MV-4-11 (cell line): ENCODE data around the gene RUNX1.
A peak's percentile ranks its signal among the peaks of the same experiment; 100 is the strongest.

ENCODE experiments used
- DNase-seq: peaks from one replicate; lab custom pipeline; 2025; lab: John Stamatoyannopoulos, UW

Gene RUNX1

DNA sequence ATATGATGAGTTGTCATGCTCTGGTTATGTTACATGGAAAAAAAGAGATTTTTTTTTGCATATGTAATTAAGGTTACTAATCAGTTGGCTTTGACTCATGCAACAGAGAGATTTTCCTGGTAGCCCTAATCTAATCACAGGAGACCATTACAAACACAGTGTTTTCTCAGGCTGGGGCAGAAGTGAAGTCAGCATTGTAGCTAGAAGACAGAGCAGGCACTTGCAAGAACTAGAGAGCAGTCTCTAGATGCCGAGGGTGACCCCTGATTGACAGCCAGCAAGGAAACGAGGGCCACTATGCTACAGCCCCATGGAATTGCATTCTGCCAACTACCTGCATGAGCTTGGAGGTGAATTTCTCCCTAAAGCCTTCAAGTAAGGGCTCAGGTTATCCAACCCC lies 151.3 kb downstream of the RUNX1 start:
- DNase-seq: no peak

DNA sequence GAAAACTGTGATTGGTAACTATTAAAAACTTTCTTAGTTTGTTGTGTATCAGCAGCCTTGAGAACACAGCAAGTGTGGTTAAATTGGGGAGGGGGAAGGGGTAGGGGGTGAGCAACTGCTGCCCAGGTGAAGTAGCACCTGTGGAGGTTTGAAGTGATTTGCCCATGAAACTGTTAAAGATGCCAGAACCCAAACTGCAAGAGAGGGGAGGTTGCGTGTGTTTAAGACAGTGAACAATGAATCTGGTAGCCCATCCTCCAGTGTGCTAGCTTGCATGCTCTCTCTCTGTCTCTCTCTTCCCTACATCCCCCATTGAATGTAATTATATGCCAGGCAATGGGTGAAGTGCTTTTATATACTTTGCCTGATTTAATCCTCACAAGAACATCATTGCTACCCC lies 154.7 kb downstream of the RUNX1 start:
- DNase-seq: no peak

GRCh38 chr21:34892209-34892608 lies 156.9 kb downstream of the RUNX1 start:
- peak; percentile 70 for DNase-seq

- DNase-seq: no peak
Observed at GRCh38 chr21:34891613-34891943, 157.5 kb downstream of the RUNX1 start.

GRCh38 chr21:34890724-34891612 lies 158.1 kb downstream of the RUNX1 start:
- DNase-seq: peak; percentile 59

DNA sequence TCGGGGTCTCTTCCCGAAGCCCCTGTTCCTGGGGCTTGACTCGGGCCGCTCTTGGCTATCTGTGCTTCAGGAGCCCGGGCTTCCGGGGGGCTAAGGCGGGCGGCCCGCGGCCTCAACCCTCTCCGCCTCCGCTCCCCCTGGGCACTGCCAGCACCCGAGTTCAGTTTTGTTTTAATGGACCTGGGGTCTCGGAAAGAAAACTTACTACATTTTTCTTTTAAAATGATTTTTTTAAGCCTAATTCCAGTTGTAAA lies 158.7 kb downstream of the RUNX1 start:
- no peak for DNase-seq

DNA sequence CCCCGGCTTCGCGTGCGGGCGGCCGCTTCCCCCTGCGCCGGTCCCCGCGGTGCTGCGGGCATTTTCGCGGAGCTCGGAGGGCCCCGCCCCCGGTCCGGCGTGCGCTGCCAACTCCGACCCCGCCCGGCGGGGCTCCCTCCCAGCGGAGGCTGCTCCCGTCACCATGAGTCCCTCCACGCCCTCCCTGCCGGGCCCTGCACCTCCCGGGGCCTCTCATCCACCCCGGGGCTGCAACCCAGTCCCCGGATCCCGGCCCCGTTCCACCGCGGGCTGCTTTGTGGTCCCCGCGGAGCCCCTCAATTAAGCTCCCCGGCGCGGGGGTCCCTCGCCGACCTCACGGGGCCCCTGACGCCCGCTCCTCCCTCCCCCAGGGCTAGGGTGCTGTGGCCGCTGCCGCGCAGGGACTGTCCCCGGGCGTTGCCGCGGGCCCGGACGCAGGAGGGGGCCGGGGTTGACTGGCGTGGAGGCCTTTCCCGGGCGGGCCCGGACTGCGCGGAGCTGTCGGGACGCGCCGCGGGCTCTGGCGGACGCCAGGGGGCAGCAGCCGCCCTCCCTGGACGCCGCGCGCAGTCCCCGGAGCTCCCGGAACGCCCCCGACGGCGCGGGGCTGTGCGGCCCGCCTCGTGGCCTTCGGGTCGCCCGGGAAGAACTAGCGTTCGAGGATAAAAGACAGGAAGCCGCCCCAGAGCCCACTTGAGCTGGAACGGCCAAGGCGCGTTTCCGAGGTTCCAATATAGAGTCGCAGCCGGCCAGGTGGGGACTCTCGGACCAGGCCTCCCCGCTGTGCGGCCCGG lies 159.2 kb downstream of the RUNX1 start:
- peak; percentile 70 for DNase-seq

DNA sequence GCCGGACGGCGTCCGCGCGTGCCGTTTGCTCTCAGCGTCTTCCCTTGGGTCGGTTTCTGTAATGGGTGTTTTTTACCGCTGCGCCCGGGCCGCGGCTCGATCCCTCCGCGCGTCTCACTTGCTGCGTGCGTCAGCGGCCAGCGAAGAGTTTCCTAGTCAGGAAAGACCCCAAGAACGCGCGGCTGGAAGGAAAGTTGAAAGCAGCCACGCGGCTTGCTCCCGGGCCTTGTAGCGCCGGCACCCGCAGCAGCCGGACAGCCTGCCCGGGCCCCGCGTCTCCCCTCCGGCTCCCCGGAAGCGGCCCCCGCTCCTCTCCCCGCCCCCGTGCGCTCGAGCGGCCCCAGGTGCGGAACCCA lies 159.8 kb downstream of the RUNX1 start:
- no peak for DNase-seq

- DNase-seq: peak; percentile 82
Observed at GRCh38 chr21:34888569-34889319, 160.4 kb downstream of the RUNX1 start.

DNA sequence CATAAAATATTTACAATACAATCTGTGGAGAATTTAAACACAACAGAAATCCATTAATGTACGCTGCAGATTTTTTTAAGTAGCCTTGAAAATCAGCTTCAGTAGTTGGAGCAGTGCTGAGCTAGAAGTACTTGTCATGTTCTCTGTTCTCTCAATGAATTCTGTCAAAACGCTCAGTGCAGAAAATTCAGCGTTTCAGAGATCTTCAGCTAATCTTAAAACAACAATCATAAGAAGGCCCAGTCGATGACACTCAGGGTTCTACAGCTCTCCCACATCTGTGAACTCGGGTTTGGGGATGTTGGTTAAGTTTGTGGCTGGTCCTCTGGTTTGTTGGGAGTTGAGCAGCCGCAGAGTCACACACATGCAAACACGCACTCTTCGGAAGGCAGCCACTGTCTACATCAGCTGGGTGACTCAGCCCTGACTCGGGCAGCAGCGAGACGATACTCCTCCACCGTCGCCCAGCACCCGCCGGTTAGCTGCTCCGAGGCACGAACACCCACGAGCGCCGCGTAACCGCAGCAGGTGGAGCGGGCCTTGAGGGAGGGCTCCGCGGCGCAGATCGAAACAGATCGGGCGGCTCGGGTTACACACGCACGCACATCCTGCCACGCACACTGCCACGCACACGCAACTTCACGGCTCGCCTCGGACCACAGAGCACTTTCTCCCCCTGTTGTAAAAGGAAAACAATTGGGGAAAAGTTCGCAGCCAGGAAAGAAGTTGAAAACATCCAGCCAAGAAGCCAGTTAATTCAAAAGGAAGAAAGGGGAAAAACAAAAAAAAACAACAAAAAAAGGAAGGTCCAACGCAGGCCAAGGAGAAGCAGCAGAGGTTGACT lies 161.2 kb downstream of the RUNX1 start:
- peak; percentile 79 for DNase-seq

- no peak for DNase-seq
Observed at GRCh38 chr21:34887105-34887442, 162.0 kb downstream of the RUNX1 start.

DNA sequence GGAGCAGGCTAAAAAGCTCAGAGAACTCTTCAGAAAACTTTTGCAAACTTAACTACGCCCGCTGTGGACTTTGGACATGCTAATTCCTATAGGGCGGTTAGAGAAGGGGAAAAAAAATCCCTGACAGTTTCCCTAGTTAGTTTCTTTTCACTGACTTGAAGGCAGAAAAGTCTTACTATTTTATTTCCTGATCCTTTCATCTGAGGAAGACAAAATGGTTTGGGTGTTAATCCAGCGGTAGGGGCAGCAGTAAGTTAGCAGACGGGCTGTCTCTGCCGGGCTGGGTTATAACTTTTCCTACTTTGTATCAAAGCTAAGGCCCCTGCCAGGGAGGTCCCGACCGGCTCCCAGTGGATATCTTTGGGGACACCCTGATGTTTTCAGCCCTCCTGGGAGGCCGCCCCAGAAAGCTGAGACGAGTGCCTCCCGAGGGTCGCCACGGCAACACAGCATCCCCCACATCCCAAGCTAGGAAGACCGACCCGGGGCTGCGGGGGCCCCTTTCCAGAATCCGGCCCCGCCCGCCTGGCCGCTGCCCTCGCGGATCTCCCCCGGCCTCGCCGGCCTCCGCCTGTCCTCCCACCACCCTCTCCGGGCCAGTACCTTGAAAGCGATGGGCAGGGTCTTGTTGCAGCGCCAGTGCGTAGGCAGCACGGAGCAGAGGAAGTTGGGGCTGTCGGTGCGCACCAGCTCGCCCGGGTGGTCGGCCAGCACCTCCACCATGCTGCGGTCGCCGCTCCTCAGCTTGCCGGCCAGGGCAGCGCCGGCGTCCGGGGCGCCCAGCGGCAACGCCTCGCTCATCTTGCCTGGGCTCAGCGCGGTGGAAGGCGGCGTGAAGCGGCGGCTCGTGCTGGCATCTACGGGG lies 162.6 kb downstream of the RUNX1 start:
- no peak for DNase-seq

DNA sequence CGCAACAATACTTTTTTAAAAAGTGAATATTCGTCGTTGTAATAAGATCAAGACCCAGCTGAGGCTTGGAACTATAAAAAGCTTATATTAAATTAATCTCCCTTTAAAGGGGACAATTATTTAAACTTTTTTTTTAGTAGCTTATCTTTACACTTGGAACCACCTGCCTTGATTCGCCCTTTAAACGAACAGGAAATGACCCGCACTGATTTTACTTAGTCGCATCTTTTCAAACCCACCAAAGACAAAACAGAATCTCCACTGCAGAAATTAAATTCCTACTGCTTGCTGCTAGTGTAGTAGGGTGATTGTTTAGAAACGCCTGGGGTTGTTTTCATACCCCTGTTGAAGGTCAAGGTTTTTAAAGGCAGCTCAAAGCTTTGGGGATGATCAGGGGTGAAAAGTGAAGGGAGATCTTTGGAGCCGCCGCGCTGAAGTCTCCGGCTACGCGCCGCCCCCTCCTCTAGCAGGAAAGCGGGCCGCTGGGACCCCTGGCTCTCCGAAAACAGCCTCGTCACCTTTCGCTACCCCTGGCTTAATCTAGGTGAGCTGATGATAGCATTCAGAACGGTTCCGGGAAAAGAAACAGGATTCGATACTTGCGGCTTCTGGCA lies 163.4 kb downstream of the RUNX1 start:
- DNase-seq: no peak

DNA sequence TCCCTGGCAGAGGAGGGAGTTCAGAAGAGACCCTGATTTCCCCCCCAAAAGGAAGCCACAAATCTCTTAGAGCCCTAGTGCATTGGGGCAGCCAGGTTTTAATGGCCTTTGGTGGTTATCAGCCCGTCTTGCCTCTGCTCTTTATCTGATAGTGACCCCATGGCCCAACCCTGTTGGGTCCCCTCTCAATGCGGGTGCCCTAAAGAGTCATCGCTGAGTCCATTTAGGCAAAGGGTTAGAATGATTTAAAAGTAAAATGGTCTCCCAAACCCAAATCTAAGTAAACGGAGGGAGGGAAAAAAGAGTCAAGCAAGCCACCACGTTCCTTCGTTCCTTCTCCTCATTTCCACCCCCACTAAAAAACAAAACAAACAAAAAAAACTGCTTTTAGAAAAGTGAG lies 164.0 kb downstream of the RUNX1 start:
- DNase-seq: no peak

GRCh38 chr21:34884346-34884929 lies 164.7 kb downstream of the RUNX1 start:
- no peak for DNase-seq

DNA sequence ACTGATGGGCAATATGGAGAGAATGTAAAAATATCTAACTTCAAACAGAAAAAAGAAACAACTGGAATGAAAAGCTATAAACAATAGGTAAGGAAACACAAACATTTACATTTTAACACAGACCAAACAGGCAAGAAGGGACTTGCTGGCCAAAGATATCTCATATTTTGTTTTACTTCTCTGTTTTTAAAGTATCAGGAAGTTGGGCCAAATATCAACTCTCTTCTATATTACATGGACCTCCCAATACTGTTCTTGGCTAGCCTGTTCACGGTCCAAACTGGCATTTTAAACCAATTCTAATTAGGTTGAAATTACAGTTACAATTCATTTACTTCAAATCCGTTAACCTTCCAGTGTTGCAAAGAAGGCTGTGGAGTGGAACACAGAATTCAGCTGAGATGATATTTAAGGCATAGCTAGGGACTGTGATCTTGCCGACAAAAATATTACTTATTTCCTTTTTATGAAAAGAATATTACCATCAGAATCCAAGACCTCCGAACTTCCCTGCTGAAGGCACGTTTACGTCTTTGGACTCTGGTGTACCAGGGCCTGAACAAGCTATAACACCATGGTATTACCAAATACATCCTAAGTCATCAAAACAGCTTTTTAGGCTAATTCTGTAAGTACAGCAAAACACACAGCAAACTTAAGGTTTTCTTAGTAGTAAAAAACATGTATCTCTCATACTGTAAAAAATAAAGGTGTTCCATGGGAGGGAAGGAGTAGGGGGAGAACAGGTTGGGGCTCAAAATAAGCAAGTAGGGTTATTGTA lies 165.4 kb downstream of the RUNX1 start:
- DNase-seq: peak; percentile 56

DNA sequence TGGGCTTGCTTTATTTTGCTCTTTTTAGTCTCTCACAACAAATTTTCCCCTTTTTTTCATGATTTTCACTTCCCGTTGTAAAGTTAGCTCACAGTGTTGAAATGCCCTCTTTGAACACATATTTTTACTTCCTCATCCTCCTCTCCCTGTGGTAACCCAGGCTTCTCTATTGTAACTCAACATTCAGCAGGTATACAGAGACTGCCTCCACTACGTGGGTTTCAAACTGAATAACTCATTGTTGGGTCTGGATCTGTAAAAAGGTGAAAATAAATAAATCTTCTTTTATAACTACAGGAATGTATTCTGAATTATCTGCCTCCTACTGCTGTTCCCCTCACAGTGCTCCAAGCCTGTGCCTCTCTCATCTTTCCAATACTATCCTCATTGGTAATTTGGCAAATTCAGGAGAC lies 166.4 kb downstream of the RUNX1 start:
- peak; percentile 88 for DNase-seq

DNA sequence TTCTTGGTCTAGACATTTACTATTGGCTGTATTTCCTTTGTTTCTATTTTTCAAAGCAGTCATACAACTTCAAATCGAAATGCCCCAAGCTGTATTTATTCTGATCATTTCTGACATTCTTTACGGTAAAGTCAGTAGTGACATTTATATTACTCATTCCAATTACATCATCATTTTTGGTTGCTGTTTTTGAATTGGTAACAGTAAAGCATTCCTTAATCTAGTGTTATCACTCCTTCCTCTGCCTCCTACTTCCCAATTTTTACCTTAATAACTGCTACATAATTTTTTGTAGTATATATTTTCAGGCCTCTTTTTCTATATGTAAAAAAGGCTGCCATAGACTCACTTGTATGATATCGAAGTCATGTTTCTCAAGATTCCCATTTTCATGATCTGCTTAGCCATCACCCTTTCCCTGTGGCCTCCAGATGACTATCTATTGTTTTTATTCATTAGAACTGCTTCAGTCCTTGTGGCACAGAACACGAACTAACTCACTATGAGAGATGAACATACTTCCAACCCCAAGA lies 167.2 kb downstream of the RUNX1 start:
- DNase-seq: peak; percentile 51

DNA sequence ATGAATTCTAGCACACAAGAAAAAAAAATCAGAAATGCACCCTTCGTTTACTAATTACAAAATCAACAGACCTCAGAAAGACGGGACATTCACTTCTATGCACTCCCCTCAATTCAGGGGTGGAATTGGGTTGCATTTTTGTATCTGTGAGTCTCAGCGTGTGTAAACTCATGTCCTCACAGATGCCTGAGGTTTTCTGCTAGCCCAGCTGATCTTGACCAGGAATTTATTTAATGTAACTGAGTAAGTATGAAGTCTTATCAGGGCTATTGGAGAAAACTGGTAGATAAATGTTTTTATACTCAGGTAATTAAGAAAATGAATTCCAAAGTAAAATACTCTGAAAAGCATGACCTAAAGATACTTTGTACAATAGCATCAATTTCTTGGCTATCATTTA lies 167.7 kb downstream of the RUNX1 start:
- no peak for DNase-seq
